AG04449 (cell line): ENCODE results near the gene DPPA3.

ENCODE experiments used
- CTCF ChIA-PET: fragments of 350-600 bp; formaldehyde crosslinking; extraction: SDS; loops from one replicate; lab custom pipeline; 2021; ENCODE audit warnings: antibody characterized with exemption; lab: Yijun Ruan, JAX
- POLR2A ChIA-PET: fragments of 400-600, 350-600 bp; formaldehyde crosslinking; extraction: SDS; loops from one replicate; lab custom pipeline; 2020; ENCODE audit warnings: antibody characterized with exemption, inconsistent platforms; lab: Yijun Ruan, JAX
- DNase-seq: peaks from one replicate; pipeline ENCODE4 v3.0.0-alpha.2; 2010; ENCODE audit warnings: low read depth, low spot score
- H3K4me3 ChIP-seq: 2 replicates; pipeline ENCODE4 v1.5.1; 2011; ENCODE audit warnings: low read depth, mild to moderate bottlenecking, control low read depth, low read length
- TF ChIP-seq, protein P1 (sequence below): IDR thresholded peaks from one replicate; pipeline ENCODE4 v1.5.1; 2011; ENCODE audit warnings: mild to moderate bottlenecking, moderate library complexity, low read length, control low read depth, inconsistent platforms; ENCODE audit not compliant: insufficient read depth; ENCODE audit errors: missing control alignments

The DPPA3 gene

DNA sequence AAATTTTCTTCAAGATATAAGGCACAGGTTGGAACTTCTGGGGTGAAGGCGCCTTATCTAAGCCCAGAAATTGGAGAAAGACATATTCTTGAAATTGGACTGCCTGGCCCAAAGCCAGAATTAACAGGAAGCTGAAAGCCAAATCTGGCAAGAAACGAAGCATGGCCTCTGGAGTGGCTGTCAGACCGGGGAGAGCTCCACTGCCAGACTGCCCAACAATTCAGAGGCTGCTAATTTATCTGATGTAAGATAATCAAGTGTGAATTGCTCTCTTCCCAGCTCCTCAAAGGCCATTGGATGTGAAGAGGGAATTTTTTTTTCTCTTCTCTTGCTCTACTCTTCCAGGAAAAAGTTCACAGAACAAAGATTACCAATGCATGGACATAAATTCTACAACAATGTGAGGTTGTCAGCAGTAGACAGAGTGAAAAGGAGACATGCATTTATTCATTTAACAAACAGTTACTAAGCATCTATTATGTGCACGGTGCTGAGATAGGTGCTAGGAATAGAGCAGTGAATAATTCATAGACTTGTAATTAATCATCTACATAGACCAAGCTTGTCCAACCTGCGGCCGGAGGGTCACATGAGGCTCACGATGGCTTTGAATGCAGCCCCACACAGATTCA lies 15.6 kb upstream of the DPPA3 start, which contains the start of gene GDF3:
GDF3 (minus strand) TSS at position 210 of the 632 bp plus-strand sequence; CDS start at position 163, 47 bp downstream.
- no peak within 1 kb of the TSS for H3K4me3 ChIP-seq
- ChIA-PET CTCF (no interaction called here), POLR2A (no interaction called here)
- no peak for DNase-seq
- TF ChIP-seq, protein P1, sequence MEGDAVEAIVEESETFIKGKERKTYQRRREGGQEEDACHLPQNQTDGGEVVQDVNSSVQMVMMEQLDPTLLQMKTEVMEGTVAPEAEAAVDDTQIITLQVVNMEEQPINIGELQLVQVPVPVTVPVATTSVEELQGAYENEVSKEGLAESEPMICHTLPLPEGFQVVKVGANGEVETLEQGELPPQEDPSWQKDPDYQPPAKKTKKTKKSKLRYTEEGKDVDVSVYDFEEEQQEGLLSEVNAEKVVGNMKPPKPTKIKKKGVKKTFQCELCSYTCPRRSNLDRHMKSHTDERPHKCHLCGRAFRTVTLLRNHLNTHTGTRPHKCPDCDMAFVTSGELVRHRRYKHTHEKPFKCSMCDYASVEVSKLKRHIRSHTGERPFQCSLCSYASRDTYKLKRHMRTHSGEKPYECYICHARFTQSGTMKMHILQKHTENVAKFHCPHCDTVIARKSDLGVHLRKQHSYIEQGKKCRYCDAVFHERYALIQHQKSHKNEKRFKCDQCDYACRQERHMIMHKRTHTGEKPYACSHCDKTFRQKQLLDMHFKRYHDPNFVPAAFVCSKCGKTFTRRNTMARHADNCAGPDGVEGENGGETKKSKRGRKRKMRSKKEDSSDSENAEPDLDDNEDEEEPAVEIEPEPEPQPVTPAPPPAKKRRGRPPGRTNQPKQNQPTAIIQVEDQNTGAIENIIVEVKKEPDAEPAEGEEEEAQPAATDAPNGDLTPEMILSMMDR: no peak

GRCh38 chr12:7705846-7706245 lies 5.4 kb upstream of the DPPA3 start:
- TF ChIP-seq, protein P1: no peak
- POLR2A ChIA-PET: no interaction called here
- DNase-seq: no peak
- no peak overlapping the region for H3K4me3 ChIP-seq
- CTCF ChIA-PET: no interaction called here

- ChIA-PET CTCF (interaction anchor here (1.0 kb wide), 1 partner anchor 24 kb away, joined by 3 read pairs; no protein-coding TSS in a partner anchor), POLR2A (no interaction called here)
- H3K4me3 ChIP-seq: no peak overlapping the region
- TF ChIP-seq, protein P1: no peak
- DNase-seq: no peak
Observed at GRCh38 chr12:7709969-7710675, 1.1 kb upstream of the DPPA3 start.

DNA sequence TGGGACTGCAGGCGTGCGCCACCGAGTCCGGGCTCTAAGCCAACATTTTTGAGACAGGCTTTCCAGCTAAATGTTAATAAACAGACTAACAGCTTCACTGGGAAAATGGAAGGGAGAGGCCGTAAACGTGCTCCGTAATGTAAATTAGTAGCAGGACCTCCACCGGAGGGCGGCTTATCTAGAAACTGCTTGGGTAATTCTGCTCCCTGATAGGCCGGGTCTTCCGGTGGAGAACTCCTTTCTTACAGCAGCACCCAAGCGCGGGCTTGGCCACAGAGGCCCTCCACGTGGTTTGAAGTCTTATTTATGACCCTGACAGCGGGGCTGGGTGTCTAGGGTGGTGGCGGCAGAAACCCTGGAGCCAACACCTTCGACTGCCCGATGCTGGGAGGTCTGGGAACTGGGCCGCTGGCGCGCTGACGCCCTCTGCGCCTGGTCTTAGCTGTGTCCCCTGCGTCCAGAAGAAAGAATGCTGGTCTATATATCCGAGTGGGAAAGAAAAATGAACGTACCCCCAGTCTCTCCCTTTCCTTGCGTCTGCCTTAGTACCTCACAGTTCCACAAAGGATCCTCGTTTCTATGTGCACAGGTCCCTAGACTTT lies 1.7 kb downstream of the DPPA3 start:
- CTCF ChIA-PET: no interaction called here
- DNase-seq: no peak
- POLR2A ChIA-PET: no interaction called here
- no peak overlapping the region for H3K4me3 ChIP-seq
- TF ChIP-seq, protein P1: no peak

- no peak for DNase-seq
- TF ChIP-seq, protein P1: no peak
- CTCF ChIA-PET: no interaction called here
- H3K4me3 ChIP-seq: no peak overlapping the region
- POLR2A ChIA-PET: no interaction called here
Observed at GRCh38 chr12:7716381-7716780, 5.1 kb downstream of the DPPA3 start.
